Esophagus squamous epithelium (tissue), 4 donors: ENCODE results near the gene MUC5AC.

Experiments
- POLR2A ChIP-seq, 4 donors: fragments of 450-650 bp; IDR thresholded peaks; one replicate each; pipeline ENCODE4 v1.6.1; 2017; ENCODE audit warnings: antibody characterized with exemption in 4 of 4, mild to moderate bottlenecking in 4 of 4, moderate library complexity in 3 of 4
- TF ChIP-seq, protein P1 (sequence below), 6 experiments: fragments of 450-650 bp in 4 of 6; fragments of 200-600 bp in 2 of 6; sonication (generic) in 2 of 6; IDR thresholded peaks; one replicate each; pipeline ENCODE4 v1.5.1; 2016 to 2019; ENCODE audit warnings: antibody characterized with exemption in 6 of 6, mild to moderate bottlenecking in 4 of 6, moderate library complexity in 4 of 6

- TF ChIP-seq, protein P1, sequence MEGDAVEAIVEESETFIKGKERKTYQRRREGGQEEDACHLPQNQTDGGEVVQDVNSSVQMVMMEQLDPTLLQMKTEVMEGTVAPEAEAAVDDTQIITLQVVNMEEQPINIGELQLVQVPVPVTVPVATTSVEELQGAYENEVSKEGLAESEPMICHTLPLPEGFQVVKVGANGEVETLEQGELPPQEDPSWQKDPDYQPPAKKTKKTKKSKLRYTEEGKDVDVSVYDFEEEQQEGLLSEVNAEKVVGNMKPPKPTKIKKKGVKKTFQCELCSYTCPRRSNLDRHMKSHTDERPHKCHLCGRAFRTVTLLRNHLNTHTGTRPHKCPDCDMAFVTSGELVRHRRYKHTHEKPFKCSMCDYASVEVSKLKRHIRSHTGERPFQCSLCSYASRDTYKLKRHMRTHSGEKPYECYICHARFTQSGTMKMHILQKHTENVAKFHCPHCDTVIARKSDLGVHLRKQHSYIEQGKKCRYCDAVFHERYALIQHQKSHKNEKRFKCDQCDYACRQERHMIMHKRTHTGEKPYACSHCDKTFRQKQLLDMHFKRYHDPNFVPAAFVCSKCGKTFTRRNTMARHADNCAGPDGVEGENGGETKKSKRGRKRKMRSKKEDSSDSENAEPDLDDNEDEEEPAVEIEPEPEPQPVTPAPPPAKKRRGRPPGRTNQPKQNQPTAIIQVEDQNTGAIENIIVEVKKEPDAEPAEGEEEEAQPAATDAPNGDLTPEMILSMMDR (IDR thresholded peaks at IDR 0.05), result no peak
- TF ChIP-seq POLR2A (IDR thresholded peaks at IDR 0.05), result no peak
Measured at GRCh38 chr11:1109101-1109917, 48.4 kb upstream of the MUC5AC start.
